Colonic mucosa (tissue), 4 donors: Measurements from ENCODE around the gene RHEX. TPM values are rescaled to one million over a fixed set of nuclear protein-coding genes. Genes with fewer than 3 reads are reported as not detected.

Source experiments
- DNase-seq: peaks from one replicate; pipeline ENCODE4 v3.0.0-alpha.2; 2020
- H3K27ac ChIP-seq: fragments of 200-600 bp; one replicate; pipeline ENCODE4 v1.8.0; 2021
- H3K27me3 ChIP-seq: fragments of 200-600 bp; one replicate; pipeline ENCODE4 v1.8.0; 2021
- H3K36me3 ChIP-seq: fragments of 200-600 bp; one replicate; pipeline ENCODE4 v1.8.0; 2021
- H3K4me1 ChIP-seq: fragments of 200-600 bp; one replicate; pipeline ENCODE4 v1.8.0; 2021; ENCODE audit warnings: mild to moderate bottlenecking
- H3K4me3 ChIP-seq: fragments of 200-600 bp; one replicate; pipeline ENCODE4 v1.8.0; 2021
- H3K9ac ChIP-seq, 2 donors: one replicate each; pipeline ENCODE4 v1.7.0; 2013; ENCODE audit warnings: control low read depth in 2 of 2, low read depth in 2 of 2, low read length in 2 of 2
- H3K9me3 ChIP-seq: fragments of 200-600 bp; one replicate; pipeline ENCODE4 v1.8.0; 2021
- CTCF ChIP-seq: fragments of 200-600 bp; IDR thresholded peaks from one replicate; pipeline ENCODE4 v1.8.0; 2022; ENCODE audit warnings: antibody characterized with exemption, mild to moderate bottlenecking
- intact Hi-C: fragments of 100-400 bp; cut with DNase I; formaldehyde crosslinking; loops from one replicate; pipeline ENCODE4 v1.14.1; 2022
- total RNA-seq, 2 donors: library from RNA; stranded (reverse); fragmentation: NEBNext Ultra II Directional in 1 of 2; extraction: Animal tissue kit (Norgen Biotek cat#: 25700) in 1 of 2; gene quantifications; one replicate each; pipeline ENCODE4 v1.2.1, GENCODE V29; 2021
- donor health status: healthy.
- donor health status: DM: no; HTN: no; CAD: no.
- donor health status: DM: no; HTN: no; CAD: no.

RHEX gene
- total RNA-seq, 2 donors from 2014 or later = 1.1 to 1.4 TPM

- Histone ChIP-seq H3K9me3 (no peaks in the 10 kb centered on the region), H3K4me1 (no peaks in the 10 kb centered on the region), H3K36me3 (no peaks in the 10 kb centered on the region), H3K27ac (no peak overlapping the region), H3K27me3 (no peaks in the 10 kb centered on the region), H3K4me3 (no peak overlapping the region), H3K9ac (no peak overlapping the region)
- no peak for TF ChIP-seq CTCF
- no peak for DNase-seq
- intact Hi-C loops = loop anchor here (5.0 kb wide), 1 partner anchor 192 kb away; no protein-coding TSS in a partner anchor
These were observed 56.7 kb downstream of the RHEX start for GRCh38 chr1:206109718-206110117.

- intact Hi-C loops = no loop called here
- Histone ChIP-seq H3K4me3 (no peak overlapping the region), H3K4me1 (no peaks in the 10 kb centered on the region), H3K36me3 (no peaks in the 10 kb centered on the region), H3K9me3 (no peaks in the 10 kb centered on the region), H3K27me3 (no peaks in the 10 kb centered on the region), H3K27ac (no peak overlapping the region), H3K9ac (no peak overlapping the region)
- no peak for DNase-seq
- TF ChIP-seq CTCF = no peak
These were observed 57.2 kb downstream of the RHEX start for GRCh38 chr1:206110161-206110560.

GRCh38 chr1:206110820-206111219 lies 57.8 kb downstream of the RHEX start:
- no peak overlapping the region for H3K9ac ChIP-seq
- H3K4me1 ChIP-seq = no peaks in the 10 kb centered on the region
- no peak for DNase-seq
- H3K27me3 ChIP-seq = no peaks in the 10 kb centered on the region
- H3K27ac ChIP-seq = no peak overlapping the region
- intact Hi-C loops = no loop called here
- no peak overlapping the region for H3K4me3 ChIP-seq
- H3K9me3 ChIP-seq = no peaks in the 10 kb centered on the region
- H3K36me3 ChIP-seq = no peaks in the 10 kb centered on the region
- TF ChIP-seq CTCF = no peak

DNA sequence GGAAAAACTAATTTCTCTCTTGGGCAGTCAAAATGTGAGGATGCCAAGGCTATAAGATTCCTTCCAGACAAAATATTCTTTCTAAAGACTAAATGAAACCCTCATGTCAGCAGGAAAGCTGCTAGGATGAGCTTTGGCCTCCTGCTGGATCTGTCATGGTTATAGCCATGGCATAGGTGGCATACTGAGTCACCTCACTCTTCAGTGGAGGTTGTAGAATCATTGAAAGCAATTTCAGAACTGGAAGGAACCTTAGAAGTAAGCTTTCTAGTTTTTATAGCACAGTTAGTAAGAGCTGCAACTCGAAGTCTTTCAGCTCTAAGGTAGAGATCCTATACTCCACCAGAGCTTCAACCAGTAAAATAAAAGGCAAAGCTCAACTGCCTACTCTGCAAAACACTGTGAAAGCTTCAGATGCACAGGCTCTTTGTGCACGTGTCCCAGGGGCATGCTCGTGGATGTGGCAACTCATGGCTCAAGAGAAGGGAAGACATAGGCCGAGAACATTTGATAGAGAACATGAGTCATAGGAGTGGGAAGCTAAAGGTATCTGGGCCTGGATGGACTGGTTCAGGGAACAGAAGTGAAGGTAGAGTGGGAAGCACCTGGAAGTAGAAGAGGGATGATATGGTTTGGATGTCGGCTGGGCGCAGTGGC lies 58.4 kb downstream of the RHEX start:
- H3K27ac ChIP-seq = no peak overlapping the region
- TF ChIP-seq CTCF = no peak
- H3K4me3 ChIP-seq = no peak overlapping the region
- no peaks in the 10 kb centered on the region for H3K27me3 ChIP-seq
- intact Hi-C loops = no loop called here
- H3K9me3 ChIP-seq = no peaks in the 10 kb centered on the region
- no peaks in the 10 kb centered on the region for H3K36me3 ChIP-seq
- H3K9ac ChIP-seq = no peak overlapping the region
- no peak for DNase-seq
- no peaks in the 10 kb centered on the region for H3K4me1 ChIP-seq

GRCh38 chr1:206112600-206113301 lies 59.8 kb downstream of the RHEX start:
- H3K9ac ChIP-seq = no peak overlapping the region
- H3K9me3 ChIP-seq = no peaks in the 10 kb centered on the region
- no peak overlapping the region for H3K27ac ChIP-seq
- no peaks in the 10 kb centered on the region for H3K36me3 ChIP-seq
- peaks cover 12% of the 10 kb centered on the region for H3K27me3 ChIP-seq
- intact Hi-C loops = no loop called here
- DNase-seq = peak; percentile 84
- TF ChIP-seq CTCF = no peak
- no peak overlapping the region for H3K4me3 ChIP-seq
- H3K4me1 ChIP-seq = peaks cover 5% of the 10 kb centered on the region
